ENCODE data around the gene PEX12. TPM values are rescaled to one million over a fixed set of nuclear protein-coding genes. Genes with fewer than 3 reads are reported as not detected.

PEX12 gene
- total and polyA plus RNA-seq, 9 of the 15 experiments (the other 6 are each of a cell fraction or from before 2014, with no cell fraction given): 4.0 to 12.4 (median 6.4) TPM

- TF ChIP-seq THRB (CRISPR knock-in tag; conservative IDR thresholded peaks at IDR 0.05) (peak; percentile 65; the same call in 1 of the 2 replicates), SAFB (IDR thresholded peaks at IDR 0.05; ENCODE audit: borderline replicate concordance, low read depth, low read length) (no peak), TAF1 (IDR thresholded peaks at IDR 0.05; ENCODE audit: control insufficient read depth, extremely low read depth, insufficient read depth, low read length, severe bottlenecking) (peak; percentile 75), ID3 (CRISPR knock-in tag; IDR thresholded peaks at IDR 0.05) (no peak), ID3 (tag; IDR thresholded peaks at IDR 0.05) (0 out of 2 replicates have a peak, but pooled peaks have one; percentile 36)
These were observed 17.7 kb downstream of the PEX12 start, which contains the start of gene SLFN14 (continued) for GRCh38 chr17:35560703-35561102.

GRCh38 chr17:35559495-35560210 lies 18.7 kb downstream of the PEX12 start:
- no peaks in the 10 kb centered on the region for H3K9me3 ChIP-seq (replicated peaks; ENCODE audit: control insufficient read depth, insufficient read depth, low read depth, low read length)
- peak overlapping the region; percentile 68 for H3K27ac ChIP-seq (ENCODE audit: extremely low read depth, low read depth, low read length)
- ChIA-PET POLR2A (interaction anchor here (0.6 to 3.0 kb wide), 11 partner anchors 10 to 249 kb away, joined by 3 to 22 read pairs (median 4); partner anchors contain the start of genes AP2B1, PEX12 and TAF15), CTCF (ENCODE audit: low intra/inter-chr PET ratio) (interaction anchor here (0.7 kb wide), 1 partner anchor 207 kb away, joined by 7 read pairs; no protein-coding TSS in a partner anchor)
- BruUV-seq (replicated peaks): no TSS peak
- peak overlapping the region; percentile 1 for H2AFZ ChIP-seq (ENCODE audit: low read depth, low read length)
- H4K20me1 ChIP-seq (replicated peaks; ENCODE audit: control insufficient read depth, insufficient read depth, low read length): no peaks in the 10 kb centered on the region
- 4% methylated on average over 2 of the region's 2 CpGs for WGBS (ENCODE audit: insufficient coverage, low coverage, missing lambda C conversion rate)
- H3K79me2 ChIP-seq (ENCODE audit: control insufficient read depth, insufficient read depth, low read length): peaks cover 4% of the 10 kb centered on the region; the same call in 1 of the 3 replicates
- H3K27me3 ChIP-seq (ENCODE audit: control insufficient read depth in 2 of 2, insufficient read depth in 2 of 2, low read length in 2 of 2): no peaks in the 10 kb centered on the region
- peak overlapping the region; percentile 49 for H3K4me2 ChIP-seq (ENCODE audit: insufficient read depth, low read length)
- peak overlapping the region in 1 of 2 experiments; percentile 55; a peak in 2 of 4 replicates for H3K9ac ChIP-seq (ENCODE audit: insufficient read depth in 1 of 2, low read depth in 2 of 2, low read length in 2 of 2)
- intact Hi-C loops (cut with micrococcal nuclease): loop anchor here (2.0 to 5.0 kb wide), 2 partner anchors 29 to 173 kb away; partner anchors contain the start of gene RASL10B
- in situ Hi-C loops (cut with MboI): loop anchor here (5.0 kb wide), 1 partner anchor 188 kb away; no protein-coding TSS in a partner anchor
- H3K4me3 ChIP-seq: peak overlapping the region; percentile 1; the same call in 1 of the 2 replicates
- no peaks in the 10 kb centered on the region for H3K9me1 ChIP-seq (ENCODE audit: control insufficient read depth, insufficient read depth, low read length)
- peak; percentile 51 for FAIRE-seq
- H3K4me1 ChIP-seq (replicated peaks in 1 of 2; ENCODE audit: control insufficient read depth in 2 of 2, insufficient read depth in 2 of 2, low read length in 2 of 2): peaks cover 11 to 38% of the 10 kb centered on the region in 2 experiments
- H3K36me3 ChIP-seq (ENCODE audit: control insufficient read depth, insufficient read depth, low read length): no peaks in the 10 kb centered on the region; the same call in 1 of the 3 replicates
- ATAC-seq: 0 out of 3 replicates have a peak, but pooled peaks have one; percentile 6
- peak in 1 of 4 experiments; percentile 53 for DNase-seq (ENCODE audit: extremely low read depth in 1 of 4, low spot score in 3 of 4)
- TF ChIP-seq UBTF (IDR thresholded peaks at IDR 0.05; ENCODE audit: borderline replicate concordance in 1 of 2, low read depth in 2 of 2, low read length in 2 of 2): no peak
- TF ChIP-seq CTCFL (IDR thresholded peaks at IDR 0.05; ENCODE audit: borderline replicate concordance, insufficient read depth, low read depth, low read length, poor library complexity, severe bottlenecking): no peak
- TF ChIP-seq LCOR (CRISPR knock-in tag; IDR thresholded peaks at IDR 0.05): no peak
- 0 out of 2 replicates have a peak, but pooled peaks have one; percentile 16 for TF ChIP-seq RBFOX2 (IDR thresholded peaks at IDR 0.05; ENCODE audit: low read depth, low read length)
- TF ChIP-seq MAFG (tag; conservative IDR thresholded peaks at IDR 0.05): peak; percentile 42; the same call in 1 of the 2 replicates
- peak; percentile 58 for TF ChIP-seq C11orf30 (IDR thresholded peaks at IDR 0.05; ENCODE audit: low read depth)

Data from K562 (cell line).